Activated CD8-positive, alpha-beta memory T cell treated with anti-CD3 and anti-CD28 coated beads, Interleukin-2, amount 50 U/mL, for 1 hour (primary cell): ENCODE data around the gene NEURL1B.
"Not testable (repeated sequence)": the region's sequence is repeated elsewhere in the genome, so short reads cannot be mapped to it uniquely, and the experiment has no call there.

Source experiments
- DNase-seq: peaks from one replicate; pipeline ENCODE4 v3.0.0-alpha.2; 2020; ENCODE audit errors: extremely low read depth

NEURL1B gene

DNA sequence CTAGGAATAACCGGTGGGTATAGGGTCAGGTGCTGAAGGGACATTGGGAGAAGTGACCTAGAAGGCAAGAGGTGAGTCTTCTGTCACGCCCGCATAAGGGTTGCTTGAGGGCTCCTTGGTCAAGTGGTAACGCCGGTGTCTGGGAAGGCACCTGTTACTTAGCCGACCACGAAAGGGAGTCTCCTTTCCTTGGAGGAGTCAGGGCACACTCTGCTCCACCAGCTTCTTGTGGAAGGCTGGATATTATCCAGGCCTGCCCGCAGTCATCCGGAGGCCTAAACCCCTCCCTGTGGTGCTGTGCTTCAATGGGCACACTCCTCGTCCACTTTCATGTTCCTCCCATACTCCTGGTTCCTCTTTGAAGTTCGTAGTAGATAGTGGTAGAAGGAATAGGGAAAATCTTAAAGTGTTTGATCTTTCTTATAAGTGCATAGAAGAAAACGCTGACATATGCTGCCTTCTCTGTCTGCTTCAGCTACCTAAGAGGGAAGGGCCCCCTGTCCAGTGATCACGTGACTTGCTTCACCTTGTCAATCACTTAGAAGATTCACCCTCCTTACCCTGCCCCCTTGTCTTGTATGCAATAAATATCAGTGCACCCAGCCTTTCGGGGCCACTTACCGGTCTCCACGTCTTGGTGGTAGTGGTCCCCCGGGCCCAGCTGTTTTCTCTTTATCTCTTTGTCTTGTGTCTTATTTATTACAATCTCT, 16.6 kb downstream of the NEURL1B start:
- DNase-seq, result not testable (repeated sequence)

DNA sequence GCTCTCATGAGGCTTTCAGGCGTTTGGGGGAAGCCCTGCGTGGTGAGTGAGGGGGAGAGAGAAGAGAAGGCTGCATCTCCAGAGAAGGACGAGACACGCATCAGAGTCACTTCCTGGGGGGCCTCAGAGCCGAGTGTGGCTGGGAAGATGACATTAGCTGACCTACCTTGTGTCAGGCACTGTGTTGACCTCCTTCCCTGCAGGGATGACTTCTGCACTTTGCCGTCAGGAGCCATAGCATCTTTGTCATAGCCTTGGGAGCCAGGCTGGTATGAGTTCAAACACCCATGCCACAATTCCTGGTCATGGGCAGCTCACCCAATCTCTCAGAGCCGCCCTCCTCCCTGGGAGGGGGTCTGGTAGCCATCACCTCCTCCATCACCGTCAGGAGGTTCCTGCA, 17.3 kb downstream of the NEURL1B start:
- DNase-seq, result no peak

DNA sequence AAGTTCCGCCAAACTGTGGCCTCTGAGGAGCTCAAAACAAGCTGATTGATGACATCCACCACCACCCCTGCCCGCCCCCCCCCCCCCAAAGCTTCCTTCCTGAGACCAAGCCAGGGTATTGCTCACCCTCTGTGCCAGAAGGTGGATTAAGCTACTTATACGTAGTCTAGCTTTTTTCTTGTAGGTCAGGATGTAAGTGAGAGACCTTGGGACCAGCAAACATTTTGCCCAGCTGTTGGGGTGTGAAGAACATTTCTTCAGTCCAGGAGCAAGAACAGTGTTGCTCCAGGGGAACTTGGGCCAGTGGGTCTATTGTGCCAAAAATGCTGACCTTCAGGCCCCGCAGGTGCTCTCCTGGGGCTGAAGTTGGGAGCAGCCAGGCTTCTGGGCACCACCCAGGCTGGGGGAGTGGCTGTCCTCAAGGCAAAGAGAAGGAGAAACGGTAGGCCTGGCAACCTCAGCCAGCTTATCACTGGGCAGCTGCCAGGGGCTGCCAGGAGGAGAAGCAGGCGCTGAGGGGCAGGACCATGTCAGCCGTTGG, 18.0 kb downstream of the NEURL1B start:
- DNase-seq, result no peak

DNA sequence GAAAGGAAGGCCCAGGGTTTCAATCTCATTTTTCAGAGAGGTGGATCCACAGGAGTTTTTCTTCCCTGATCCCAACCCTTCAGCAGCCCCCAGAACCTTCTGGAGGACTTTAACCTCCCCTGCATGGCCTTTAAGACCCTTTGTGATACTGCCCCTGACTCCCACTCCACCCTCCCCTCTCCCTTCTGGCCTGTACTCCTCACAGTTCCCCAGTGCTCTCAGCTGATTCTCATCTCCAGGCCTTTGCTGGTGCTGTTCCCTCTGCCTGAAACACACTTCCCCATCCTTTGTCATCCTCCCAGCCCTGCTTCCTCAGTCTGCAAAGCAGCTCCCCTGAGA, 18.5 kb downstream of the NEURL1B start:
- no peak for DNase-seq

DNA sequence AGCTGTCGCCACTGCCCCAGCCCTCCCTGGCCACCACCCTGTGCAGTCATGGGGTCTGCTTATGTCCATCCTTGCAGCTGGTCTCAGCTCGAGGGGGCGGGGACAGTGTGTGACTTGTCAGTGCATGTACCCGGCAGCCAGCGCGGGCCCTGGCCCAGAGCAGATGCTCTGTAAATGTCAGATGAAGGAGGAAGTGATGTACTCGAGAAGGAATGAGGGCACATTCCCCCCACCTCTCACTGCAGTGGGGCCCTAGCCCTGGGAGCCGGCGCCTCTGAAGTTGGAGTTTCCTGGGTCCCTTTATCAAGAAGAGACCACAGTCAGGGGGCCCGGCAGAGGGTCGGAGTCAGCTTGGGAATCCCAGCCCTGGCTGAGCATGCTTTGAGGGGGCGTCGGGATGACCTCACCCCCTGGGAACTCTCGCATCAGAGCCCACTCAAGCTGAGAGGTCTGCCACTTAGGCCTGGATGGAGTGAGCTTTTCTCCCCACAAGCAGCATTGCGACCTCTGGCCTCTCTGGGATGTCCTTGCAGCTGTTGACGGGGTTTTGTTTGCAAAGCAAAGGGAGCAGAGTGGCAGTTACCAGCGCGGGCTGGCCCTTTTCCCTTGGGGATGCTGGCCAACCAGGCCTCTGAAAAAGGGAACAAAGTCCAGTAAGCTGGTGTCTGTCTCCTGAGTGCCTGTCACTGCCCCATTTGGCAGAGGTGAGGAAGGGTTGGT, 19.0 kb downstream of the NEURL1B start:
- no peak for DNase-seq

DNA sequence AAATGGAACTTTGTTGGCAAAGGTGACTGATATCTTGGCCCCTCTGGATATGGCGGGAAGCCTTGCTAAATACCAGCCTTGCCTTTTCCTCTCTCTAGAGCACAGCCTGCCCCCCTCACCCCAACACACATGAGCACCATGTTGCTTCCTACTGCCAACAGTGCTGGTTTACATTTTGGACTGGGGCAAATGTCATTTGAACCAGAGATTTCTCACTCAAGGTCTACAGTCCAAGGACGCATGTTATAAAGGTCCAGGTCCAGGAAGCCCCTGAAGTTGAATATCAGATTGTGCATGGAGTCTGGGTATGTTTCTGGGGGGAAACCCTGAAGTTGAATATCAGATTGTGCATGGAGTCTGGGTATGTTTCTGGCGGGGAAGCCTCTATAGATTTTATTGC, 19.9 kb downstream of the NEURL1B start:
- no peak for DNase-seq

DNA sequence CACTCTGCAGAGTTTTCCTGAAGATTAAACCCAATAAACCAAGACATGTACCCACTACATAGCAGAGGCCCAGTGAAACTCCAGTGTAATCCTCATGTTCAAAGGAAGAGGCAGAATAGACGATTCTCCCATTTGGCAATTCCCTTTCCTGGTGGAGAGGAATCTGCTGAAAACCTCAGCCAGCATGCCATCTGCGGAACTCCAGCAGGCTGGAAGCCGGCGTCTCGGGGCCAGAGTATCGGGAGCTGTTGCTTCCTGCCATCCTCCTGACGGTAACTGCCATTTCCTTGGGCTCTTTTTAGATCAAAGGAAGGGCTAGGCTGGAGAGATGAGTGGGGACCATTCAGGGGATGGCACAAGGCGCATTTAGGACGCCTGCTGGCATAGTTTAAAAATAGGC, 20.5 kb downstream of the NEURL1B start:
- no peak for DNase-seq

DNA sequence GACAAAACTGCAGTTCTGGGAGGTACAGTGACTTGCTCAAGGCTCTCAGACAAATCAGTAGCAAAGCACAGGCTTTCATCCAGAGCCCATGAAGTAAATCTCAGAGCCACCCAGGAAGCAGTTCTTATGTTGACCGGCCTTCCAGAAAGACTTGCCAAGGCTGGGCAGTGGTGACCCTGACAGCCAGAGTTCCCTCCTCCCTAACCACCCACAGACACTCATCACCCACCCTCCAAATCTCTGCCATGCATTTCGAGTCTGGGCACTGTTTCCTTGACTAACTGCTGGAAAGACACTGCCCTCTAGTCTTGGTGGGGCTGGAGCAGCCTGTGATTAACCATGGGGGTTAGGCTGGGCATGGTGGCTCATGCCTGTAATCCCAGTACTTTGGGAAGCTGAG, 21.5 kb downstream of the NEURL1B start:
- DNase-seq, result no peak

DNA sequence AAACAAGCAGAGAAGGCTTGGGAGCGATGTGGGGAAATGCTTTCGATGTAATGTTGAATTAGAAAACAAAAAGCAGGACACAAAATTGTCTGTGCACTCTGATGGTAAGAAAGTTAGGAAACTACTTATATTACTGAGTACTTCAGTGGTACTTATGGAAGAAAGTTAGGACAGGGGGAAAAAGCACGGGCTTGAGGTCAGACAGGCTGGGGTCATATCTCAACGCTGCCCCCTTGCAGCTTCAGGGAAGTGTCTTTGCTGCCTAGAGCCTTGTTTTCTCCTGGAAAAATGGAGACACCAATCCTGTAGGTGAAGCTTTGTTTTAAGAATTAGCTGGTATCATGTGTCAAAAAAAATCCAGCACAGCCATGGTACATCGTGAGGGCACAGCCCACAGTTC, 23.0 kb downstream of the NEURL1B start:
- no peak for DNase-seq

DNA sequence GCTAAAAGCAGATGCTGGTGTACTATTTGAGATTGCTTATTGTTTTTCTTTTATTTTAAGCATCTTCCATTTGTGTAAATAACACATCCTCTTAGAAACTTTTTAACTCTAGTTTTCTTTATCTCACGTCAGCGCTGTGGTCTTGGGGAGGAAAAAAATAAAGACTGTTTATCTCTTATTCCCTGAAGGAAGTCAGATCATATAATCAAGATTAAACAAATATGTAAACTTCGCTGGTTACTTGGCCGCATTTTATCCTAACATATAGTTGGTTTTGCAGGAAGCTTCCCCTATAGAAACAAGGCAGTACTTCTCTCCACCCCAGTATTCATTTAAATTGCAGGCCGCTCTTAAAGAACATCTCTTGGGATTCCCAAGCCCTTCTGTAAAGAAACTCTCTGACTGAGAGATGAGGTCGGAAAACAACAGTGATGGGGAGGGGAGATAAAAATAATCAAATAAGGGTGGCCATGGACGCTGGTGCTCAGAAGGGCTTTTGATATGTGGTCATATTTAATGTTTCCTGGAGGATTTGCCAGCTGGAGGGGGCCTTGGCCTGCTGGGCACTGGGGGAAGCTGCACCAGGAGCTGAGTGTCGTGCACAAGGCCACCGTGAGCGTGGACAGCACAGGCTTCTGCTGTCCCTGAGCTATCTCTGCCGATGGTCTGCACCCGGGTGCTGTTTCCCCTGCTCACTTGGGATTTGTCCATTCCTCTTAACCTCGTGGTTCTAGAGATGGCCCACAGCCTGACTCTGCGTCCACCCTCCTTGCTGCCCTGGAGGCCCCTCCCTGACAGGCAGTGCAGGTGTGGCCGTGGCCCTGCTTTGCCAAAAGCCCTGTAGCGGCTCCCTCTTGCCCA, 23.8 kb downstream of the NEURL1B start:
- DNase-seq, result no peak

DNA sequence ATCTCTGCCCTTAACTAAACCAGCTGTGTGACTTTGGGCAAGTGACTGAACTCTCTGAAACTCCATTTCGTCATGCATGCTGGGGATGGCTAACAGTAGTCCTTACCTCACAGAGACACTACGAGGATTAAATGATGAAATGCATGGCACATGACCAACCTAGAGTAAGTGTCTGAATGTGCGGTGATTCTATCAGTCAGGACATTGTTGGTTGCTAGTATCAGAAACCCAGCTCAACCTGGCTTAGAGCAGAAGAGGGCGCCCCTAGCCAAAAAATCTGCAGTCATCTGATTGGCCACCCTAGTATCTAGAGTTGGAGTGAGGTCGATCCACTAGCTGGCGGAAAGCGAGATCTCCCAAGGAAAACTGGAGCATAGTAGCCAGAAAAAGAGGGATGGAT, 25.2 kb downstream of the NEURL1B start:
- DNase-seq, result no peak

DNA sequence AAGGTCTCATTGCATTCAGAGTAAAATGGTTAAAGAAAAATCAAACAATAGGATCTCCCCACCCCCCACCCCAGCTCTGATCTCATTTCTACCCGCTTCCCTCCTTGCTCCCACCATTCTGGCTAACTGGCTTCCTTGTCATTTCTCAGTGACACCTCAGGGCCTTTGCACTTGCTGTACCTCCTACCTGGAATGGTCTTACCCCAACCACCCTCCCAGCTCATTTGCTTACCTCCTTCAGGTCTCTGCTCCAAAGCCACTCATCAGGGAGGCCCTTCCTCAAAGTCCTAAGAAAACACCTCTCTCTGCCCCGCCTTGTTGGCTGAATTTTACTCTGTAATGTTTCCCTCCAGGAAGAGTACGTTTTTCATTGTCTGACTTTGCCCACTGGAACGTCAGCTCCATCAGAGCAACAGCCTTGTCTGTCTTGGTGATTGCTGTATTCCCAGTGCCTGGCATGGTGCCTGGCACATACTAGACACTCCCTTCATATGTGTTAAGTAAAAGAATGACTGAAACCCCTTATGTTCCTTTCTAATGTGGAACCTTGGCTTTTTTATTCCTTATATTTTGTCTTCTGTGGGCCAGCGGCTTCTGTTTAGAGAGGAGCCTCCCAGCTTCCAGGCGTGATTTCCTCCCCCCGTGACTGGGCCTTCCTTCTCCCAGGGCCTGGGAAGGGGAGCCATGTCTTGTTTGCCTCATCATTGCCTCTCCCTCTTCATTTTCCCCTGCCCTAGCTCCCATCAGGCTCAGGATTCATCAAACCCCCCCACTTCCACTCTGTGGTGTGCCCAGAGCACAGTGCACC, 26.9 kb downstream of the NEURL1B start:
- no peak for DNase-seq

DNA sequence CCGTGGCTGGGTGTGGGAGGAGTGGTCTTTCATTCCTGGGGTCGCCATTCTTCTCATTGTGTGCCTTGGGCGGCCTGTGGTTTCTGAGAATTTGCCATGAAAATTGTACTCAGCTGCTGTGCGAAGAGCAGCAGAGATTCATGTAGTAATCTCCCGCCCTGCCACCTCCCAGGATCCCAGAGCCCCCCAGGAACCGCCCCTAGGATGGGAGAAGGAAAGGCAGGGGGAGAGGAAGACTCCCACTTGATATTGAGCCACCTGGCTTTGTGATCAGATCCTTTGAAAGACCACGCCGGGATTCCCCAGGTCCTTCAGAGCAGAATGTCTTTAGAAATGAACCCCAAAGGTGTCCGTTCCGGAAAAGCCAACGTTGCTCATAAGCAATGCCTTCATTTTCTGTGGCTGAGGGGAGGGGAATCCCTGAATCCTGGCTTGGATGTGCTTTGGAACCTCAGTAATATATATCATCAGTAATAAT, 27.6 kb downstream of the NEURL1B start:
- no peak for DNase-seq

DNA sequence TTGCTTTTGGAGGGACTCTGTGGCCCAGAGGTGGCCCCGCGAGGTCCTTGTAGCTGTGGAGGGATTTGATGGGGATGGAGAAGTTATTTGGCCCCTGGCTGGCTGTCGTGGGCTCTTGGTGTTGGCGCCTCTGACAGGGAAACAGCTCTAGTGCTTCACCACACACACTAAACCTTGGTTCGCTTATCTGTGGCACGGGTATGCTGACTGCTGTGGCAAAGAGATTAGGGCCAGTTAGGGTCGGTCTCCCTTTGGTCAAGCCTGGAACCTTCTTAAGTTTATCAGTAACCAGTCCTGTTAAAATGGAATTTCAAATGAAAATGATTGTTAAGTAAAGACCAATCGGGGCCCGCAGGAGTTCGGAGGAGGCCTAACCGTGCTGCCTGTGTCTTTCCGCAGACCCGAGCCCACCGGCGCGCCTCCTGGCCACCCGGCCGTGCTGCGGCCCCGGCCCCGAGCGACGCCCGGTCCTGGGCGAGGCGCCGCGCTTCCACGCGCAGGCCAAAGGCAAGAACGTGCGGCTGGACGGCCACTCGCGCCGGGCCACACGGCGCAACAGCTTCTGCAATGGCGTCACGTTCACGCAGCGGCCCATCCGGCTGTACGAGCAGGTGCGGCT, 28.4 kb downstream of the NEURL1B start:
- no peak for DNase-seq

DNA sequence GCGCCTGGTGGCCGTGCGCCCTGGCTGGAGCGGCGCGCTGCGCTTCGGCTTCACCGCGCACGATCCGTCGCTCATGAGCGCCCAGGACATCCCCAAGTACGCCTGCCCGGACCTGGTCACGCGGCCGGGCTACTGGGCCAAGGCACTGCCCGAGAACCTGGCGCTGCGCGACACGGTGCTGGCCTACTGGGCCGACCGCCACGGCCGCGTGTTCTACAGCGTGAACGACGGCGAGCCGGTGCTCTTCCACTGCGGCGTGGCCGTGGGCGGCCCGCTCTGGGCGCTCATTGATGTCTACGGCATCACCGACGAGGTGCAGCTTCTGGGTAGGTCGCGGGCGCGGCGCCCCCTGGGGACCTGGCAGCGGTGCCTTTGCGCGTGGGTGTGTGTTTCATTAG, 28.9 kb downstream of the NEURL1B start:
- DNase-seq, result no peak

DNA sequence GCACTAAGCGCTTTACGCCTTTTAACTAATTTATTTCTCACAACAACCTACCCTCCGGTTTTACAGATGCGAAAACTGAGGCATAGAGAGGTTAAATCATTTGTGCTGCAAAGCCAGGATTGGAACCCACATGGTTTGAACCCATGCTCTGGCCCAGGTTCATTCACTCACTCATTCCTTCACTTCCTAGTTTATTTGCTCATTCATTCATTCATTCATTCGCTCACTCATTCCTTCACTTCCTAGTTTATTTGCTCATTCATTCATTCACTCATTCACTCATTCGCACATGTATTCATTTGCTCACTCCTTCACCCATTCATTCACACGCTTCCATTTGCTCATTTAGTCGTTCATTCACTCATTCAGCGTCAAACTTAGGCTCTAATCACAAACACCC, 29.4 kb downstream of the NEURL1B start:
- no peak for DNase-seq

DNA sequence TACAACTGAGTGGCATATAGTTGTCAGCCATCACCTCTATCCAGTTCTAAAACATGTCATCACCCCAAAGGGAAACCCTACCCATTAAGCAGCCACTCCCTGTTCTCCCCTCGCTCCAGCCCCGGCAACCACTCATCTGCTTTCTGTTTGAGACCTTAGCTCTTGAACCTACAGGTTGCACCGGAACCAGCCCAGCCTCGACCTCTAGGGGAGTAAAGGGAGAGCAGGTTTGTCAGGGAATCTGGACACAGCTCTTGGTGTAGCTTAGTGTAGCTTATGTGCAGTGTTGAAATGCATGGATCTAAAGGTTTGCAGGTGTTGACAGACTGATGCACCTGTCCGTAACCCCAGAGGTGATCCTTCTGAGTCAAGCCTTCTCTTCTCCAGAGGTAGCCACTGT, 30.0 kb downstream of the NEURL1B start:
- no peak for DNase-seq

DNA sequence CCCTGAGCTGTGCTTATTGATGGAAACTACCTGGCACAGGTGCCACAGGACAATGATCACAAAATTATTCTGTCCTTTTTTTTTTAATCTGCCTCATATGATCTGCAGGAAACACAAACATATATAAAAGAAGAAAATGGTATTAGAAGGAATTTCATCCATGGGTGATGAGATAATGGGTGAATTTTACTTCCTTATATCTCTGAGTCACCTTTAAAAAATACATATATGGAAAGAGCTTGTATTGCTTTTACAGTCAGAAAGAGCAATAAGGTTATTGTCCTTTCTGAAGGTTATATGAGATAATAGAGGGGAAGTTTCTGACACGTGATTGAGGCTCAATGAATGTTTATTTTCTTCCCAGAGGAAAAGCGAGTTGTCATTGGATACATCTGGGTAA, 31.6 kb downstream of the NEURL1B start:
- no peak for DNase-seq

DNA sequence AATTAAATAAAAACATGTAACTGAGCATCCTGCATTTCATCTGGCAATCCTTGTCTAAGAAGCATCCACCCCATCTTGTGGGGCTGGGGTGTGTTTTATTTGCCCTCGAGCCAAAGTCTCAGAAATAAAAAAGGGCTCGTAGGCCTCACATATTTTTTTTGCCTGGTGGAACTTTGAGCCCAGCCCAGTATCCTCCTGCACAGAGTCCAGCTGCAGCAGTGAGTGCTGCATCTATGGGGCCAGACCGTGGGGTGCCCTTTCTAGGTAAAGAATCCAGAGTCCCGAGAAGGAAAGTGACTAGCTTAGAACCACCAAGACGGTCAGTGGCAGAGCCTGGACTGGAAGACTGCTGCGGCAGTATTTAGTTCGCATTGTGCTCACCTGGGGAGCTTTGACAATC, 33.1 kb downstream of the NEURL1B start:
- no peak for DNase-seq

DNA sequence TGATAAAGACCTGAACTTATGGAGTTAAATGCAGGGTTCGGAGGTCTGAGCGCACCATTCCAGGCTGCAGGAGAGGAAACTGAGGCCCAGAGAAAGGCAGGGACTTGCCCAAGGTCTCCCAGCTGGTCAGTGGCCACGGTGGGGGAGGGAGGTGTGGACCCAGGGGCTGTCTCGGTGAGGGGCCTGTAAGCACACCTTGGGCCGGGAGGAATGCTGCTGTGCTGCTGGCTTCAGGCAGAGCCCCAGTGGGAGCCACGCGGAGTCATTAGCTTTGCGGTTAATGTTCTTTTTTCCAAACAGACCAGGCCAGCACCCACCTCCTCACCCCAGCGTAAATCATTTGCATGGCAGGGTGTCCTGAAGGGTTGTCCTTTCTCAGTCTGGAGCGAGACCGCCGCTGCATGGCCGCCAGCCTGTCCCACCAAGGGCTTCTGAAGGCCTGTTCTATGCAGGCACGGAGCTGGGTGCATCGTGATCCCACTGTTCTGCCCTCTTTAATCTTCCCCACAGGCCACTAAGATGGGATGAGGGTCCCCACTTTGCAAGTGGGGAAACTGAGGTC, 35.9 kb downstream of the NEURL1B start:
- DNase-seq, result no peak

DNA sequence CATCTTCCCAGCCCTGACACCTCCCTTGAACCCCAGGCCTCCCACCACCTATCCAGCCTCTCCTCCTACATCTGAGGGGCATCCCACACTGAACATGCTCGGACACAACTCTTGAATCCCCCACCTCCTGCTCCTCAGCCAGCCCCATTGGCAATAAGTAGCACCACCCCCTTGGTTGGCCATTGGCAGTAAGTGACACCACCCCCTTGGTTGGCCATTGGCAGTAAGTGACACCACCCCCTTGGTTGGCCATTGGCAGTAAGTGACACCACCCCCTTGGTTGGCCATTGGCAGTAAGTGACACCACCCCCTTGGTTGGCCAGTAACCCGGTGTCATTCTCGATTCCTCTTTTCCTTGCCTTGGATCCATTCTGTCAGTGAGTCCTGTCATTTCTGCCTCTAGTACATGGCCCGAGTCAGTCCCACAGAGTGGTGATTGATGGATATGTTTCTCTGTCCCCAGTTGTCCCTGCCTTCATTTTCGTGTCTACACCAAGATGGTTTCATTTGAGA, 37.4 kb downstream of the NEURL1B start:
- not testable (repeated sequence) for DNase-seq
